ACHN (cell line): ENCODE data around the gene HES2.
A peak's percentile ranks its signal among the peaks of the same experiment; 100 is the strongest.

ENCODE experiments used
- DNase-seq: peaks from one replicate; pipeline ENCODE4 v3.0.0-alpha.2; 2015
- in situ Hi-C: cut with HindIII; loops from 2 replicates; pipeline ENCODE4 v1.10.0; 2017; ENCODE audit warnings: low sequenced_read_pairs, low pct_ligation_motif_present, low pct_unique_long_range_greater_than_20kb

Gene HES2

GRCh38 chr1:6419804-6420453, at the start of gene HES2:
Gene HES2, minus strand, starts transcription at chr1:6419919. Its CDS starts 99 bp downstream, at chr1:6419820.
- DNase-seq, result no peak
- in situ Hi-C loops, result no loop called here

GRCh38 chr1:6468729-6469461, 49.2 kb upstream of the HES2 start:
- in situ Hi-C loops, result no loop called here
- DNase-seq, result no peak

GRCh38 chr1:6467744-6468688, 48.3 kb upstream of the HES2 start:
- no peak for DNase-seq
- in situ Hi-C loops, result no loop called here

GRCh38 chr1:6467224-6467623, 47.5 kb upstream of the HES2 start:
- in situ Hi-C loops, result no loop called here
- no peak for DNase-seq

GRCh38 chr1:6466751-6467150, 47.0 kb upstream of the HES2 start:
- in situ Hi-C loops, result no loop called here

GRCh38 chr1:6466023-6466422, 46.3 kb upstream of the HES2 start, which contains the start of gene TNFRSF25:
Gene TNFRSF25, minus strand, starts transcription at chr1:6466173. Its CDS starts 66 bp downstream, at chr1:6466107.
- no peak for DNase-seq
- in situ Hi-C loops, result no loop called here

More at GRCh38 chr1:6466751-6467150, 47.0 kb upstream of the HES2 start:
- DNase-seq, result no peak

GRCh38 chr1:6465461-6466005, 45.8 kb upstream of the HES2 start:
- DNase-seq, result no peak
- in situ Hi-C loops, result no loop called here

- no peak for DNase-seq
- in situ Hi-C loops, result no loop called here
These were observed 45.2 kb upstream of the HES2 start for GRCh38 chr1:6464915-6465314.

GRCh38 chr1:6464514-6464836, 44.8 kb upstream of the HES2 start:
- peak; percentile 38 for DNase-seq
- in situ Hi-C loops, result no loop called here

- in situ Hi-C loops, result no loop called here
- DNase-seq, result no peak
These were observed 43.3 kb upstream of the HES2 start for GRCh38 chr1:6463120-6463412.

- DNase-seq, result no peak
- in situ Hi-C loops, result no loop called here
These were observed 42.8 kb upstream of the HES2 start for GRCh38 chr1:6462412-6463119.

- no peak for DNase-seq
- in situ Hi-C loops, result no loop called here
These were observed 42.1 kb upstream of the HES2 start for GRCh38 chr1:6461538-6462411.

- in situ Hi-C loops, result no loop called here
- DNase-seq, result no peak
These were observed 41.4 kb upstream of the HES2 start for GRCh38 chr1:6461051-6461530.

GRCh38 chr1:6460301-6461050, 40.8 kb upstream of the HES2 start:
- in situ Hi-C loops, result no loop called here
- no peak for DNase-seq

- DNase-seq, result no peak
- in situ Hi-C loops, result no loop called here
These were observed 40.1 kb upstream of the HES2 start for GRCh38 chr1:6459850-6460265.

GRCh38 chr1:6456800-6457466, 37.2 kb upstream of the HES2 start:
- in situ Hi-C loops, result no loop called here
- no peak for DNase-seq
